Mesenchymal stem cell (in vitro differentiated cells and primary cell): ENCODE measurements around the gene ZNHIT1. TPM values are rescaled to one million over a fixed set of nuclear protein-coding genes. Genes with fewer than 3 reads are reported as not detected.

Source experiments
- DNase-seq: peaks from one replicate; pipeline ENCODE4 v3.0.0-alpha.2; 2013
- H2AFZ ChIP-seq: one replicate; pipeline ENCODE4 v1.6.1; 2013; ENCODE audit warnings: low read depth, mild to moderate bottlenecking, control low read depth, inconsistent platforms, low read length, moderate library complexity
- H2AK5ac ChIP-seq: 2 replicates; pipeline ENCODE4 v1.6.1; 2013; ENCODE audit warnings: low read length, moderate library complexity, mild to moderate bottlenecking, inconsistent platforms; ENCODE audit not compliant: severe bottlenecking
- H2BK120ac ChIP-seq: one replicate; pipeline ENCODE4 v1.6.1; 2013; ENCODE audit warnings: low read depth, mild to moderate bottlenecking, inconsistent platforms, low read length, moderate library complexity
- H2BK12ac ChIP-seq, 2 experiments: one replicate each; pipeline ENCODE4 v1.6.1; 2013; ENCODE audit warnings: inconsistent platforms in 2 of 2, low read length in 2 of 2, mild to moderate bottlenecking in 2 of 2, moderate library complexity in 2 of 2, control low read depth in 1 of 2
- H2BK15ac ChIP-seq: one replicate; pipeline ENCODE4 v1.6.1; 2013; ENCODE audit warnings: mild to moderate bottlenecking, low read depth, inconsistent platforms; ENCODE audit not compliant: poor library complexity, severe bottlenecking
- H2BK5ac ChIP-seq: 2 replicates; pipeline ENCODE4 v1.6.1; 2013; ENCODE audit warnings: low read depth, mild to moderate bottlenecking, low read length, control low read depth, inconsistent platforms; ENCODE audit not compliant: poor library complexity, severe bottlenecking
- H3K14ac ChIP-seq, 2 experiments: one replicate each; pipeline ENCODE4 v1.6.1; 2013; ENCODE audit warnings: inconsistent platforms in 2 of 2, low read length in 2 of 2, control low read depth in 1 of 2, mild to moderate bottlenecking in 1 of 2, moderate library complexity in 1 of 2
- H3K18ac ChIP-seq, 2 experiments: one replicate each; pipeline ENCODE4 v1.6.1; 2013; ENCODE audit warnings: inconsistent platforms in 2 of 2, low read length in 2 of 2, control low read depth in 1 of 2, low read depth in 1 of 2, mild to moderate bottlenecking in 1 of 2
- H3K23ac ChIP-seq, 2 experiments: one replicate each; pipeline ENCODE4 v1.6.1; 2013; ENCODE audit warnings: inconsistent platforms in 2 of 2, low read length in 2 of 2, mild to moderate bottlenecking in 2 of 2, moderate library complexity in 2 of 2, control low read depth in 1 of 2
- H3K27ac ChIP-seq: 2 replicates; pipeline ENCODE4 v1.5.1; 2013; ENCODE audit warnings: mild to moderate bottlenecking, moderate library complexity, low read length, control low read depth, inconsistent platforms; ENCODE audit not compliant: poor library complexity, severe bottlenecking
- H3K27me3 ChIP-seq, 2 experiments: 2 replicates each; pipeline versions ENCODE4 v1.6.1 to v1.7.0; 2013; ENCODE audit warnings: low read length in 2 of 2, mild to moderate bottlenecking in 2 of 2, moderate library complexity in 2 of 2, control low read depth in 1 of 2, inconsistent platforms in 1 of 2; ENCODE audit not compliant: control insufficient read depth in 1 of 2, insufficient read depth in 1 of 2
- H3K36me3 ChIP-seq, 2 experiments: 2 replicates each; pipeline versions ENCODE4 v1.6.1 to v1.7.0; 2013; ENCODE audit warnings: low read length in 2 of 2, control low read depth in 1 of 2, inconsistent platforms in 1 of 2, low read depth in 1 of 2, mild to moderate bottlenecking in 1 of 2; ENCODE audit not compliant: insufficient read depth in 2 of 2, control insufficient read depth in 1 of 2
- H3K4ac ChIP-seq, 2 experiments: one replicate each; pipeline ENCODE4 v1.6.1; 2013; ENCODE audit warnings: inconsistent platforms in 2 of 2, low read length in 2 of 2, mild to moderate bottlenecking in 2 of 2, moderate library complexity in 2 of 2, control low read depth in 1 of 2, low read depth in 1 of 2
- H3K4me1 ChIP-seq: 2 replicates; pipeline ENCODE4 v1.6.1; 2013; ENCODE audit warnings: low read depth, low read length, control low read depth; ENCODE audit not compliant: control insufficient read depth, insufficient read depth
- H3K4me2 ChIP-seq: 2 replicates; pipeline ENCODE4 v1.6.1; 2013; ENCODE audit warnings: low read length, mild to moderate bottlenecking, inconsistent platforms; ENCODE audit not compliant: poor library complexity, severe bottlenecking
- H3K4me3 ChIP-seq, 2 experiments: 2 replicates each; pipeline versions ENCODE4 v1.5.1 to v1.7.0; 2013; ENCODE audit warnings: low read length in 2 of 2, mild to moderate bottlenecking in 2 of 2, control low read depth in 1 of 2, low read depth in 1 of 2; ENCODE audit not compliant: insufficient read depth in 1 of 2
- H3K79me1 ChIP-seq: replicated peaks from 2 replicates; pipeline ENCODE4 v1.6.1; 2013; ENCODE audit warnings: mild to moderate bottlenecking, control low read depth, low read length, inconsistent platforms; ENCODE audit not compliant: poor library complexity, severe bottlenecking
- H3K9ac ChIP-seq: 2 replicates; pipeline ENCODE4 v1.7.0; 2013; ENCODE audit warnings: mild to moderate bottlenecking, low read length, moderate library complexity
- H3K9me3 ChIP-seq: 2 replicates; pipeline ENCODE4 v1.7.0; 2013; ENCODE audit warnings: mild to moderate bottlenecking, low read length; ENCODE audit not compliant: control insufficient read depth
- H4K8ac ChIP-seq: one replicate; pipeline ENCODE4 v1.6.1; 2013; ENCODE audit warnings: inconsistent platforms, mild to moderate bottlenecking, low read length, moderate library complexity
- H4K91ac ChIP-seq: one replicate; pipeline ENCODE4 v1.6.1; 2013; ENCODE audit warnings: mild to moderate bottlenecking, low read length, inconsistent platforms
- WGBS: methylation state at CpG from one replicate; pipeline ENCODE4 v1.1.7; 2013; ENCODE audit warnings: mixed read lengths; 5-methylcytosine and 5-hydroxymethylcytosine counted together
- polyA plus RNA-seq, 2 experiments: library from polyadenylated mRNA; stranded (reverse); fragments of 200-250 nt; gene quantifications; one replicate each; pipeline ENCODE4 v1.2.3, GENCODE V29; 2013

ZNHIT1 gene
- polyA plus RNA-seq (2013, experiment 1 of 2): 83.1 TPM
- 82.5 TPM for polyA plus RNA-seq (2013, experiment 2 of 2)

- H3K79me1 ChIP-seq: peaks cover 31% of the 10 kb centered on the region
- peak within 1 kb of the TSS; percentile 74 to 93 for H3K4me3 ChIP-seq
- peak within 1 kb of the TSS; percentile 57 to 86 for H3K23ac ChIP-seq
- WGBS: under 1% methylated on average over 55 of the region's 57 CpGs
- H3K4me1 ChIP-seq: peaks cover 25% of the 10 kb centered on the region
- peak within 1 kb of the TSS; percentile 67 to 80 for H3K18ac ChIP-seq
- H3K36me3 ChIP-seq: peaks cover 34 to 35% of the 10 kb centered on the region in 2 experiments
- peak within 1 kb of the TSS; percentile 44 for H2BK15ac ChIP-seq
- H2BK5ac ChIP-seq: peak within 1 kb of the TSS; percentile 49
- H3K27me3 ChIP-seq: no peaks in the 10 kb centered on the region
- H3K27ac ChIP-seq: peak within 1 kb of the TSS; percentile 95
- peak within 1 kb of the TSS; percentile 96 to 99 for H3K4ac ChIP-seq
- peak within 1 kb of the TSS; percentile 46 for H2AFZ ChIP-seq
- peak within 1 kb of the TSS; percentile 83 for H2BK120ac ChIP-seq
- H3K4me2 ChIP-seq: peak within 1 kb of the TSS; percentile 82
- H3K9ac ChIP-seq: peak within 1 kb of the TSS; percentile 95
- H2AK5ac ChIP-seq: peak within 1 kb of the TSS; percentile 17
- H2BK12ac ChIP-seq: peak within 1 kb of the TSS; percentile 2 to 24
- no peaks in the 10 kb centered on the region for H3K9me3 ChIP-seq
- peak; percentile 98 for DNase-seq
- peak within 1 kb of the TSS; percentile 70 for H4K8ac ChIP-seq
- H3K14ac ChIP-seq: peak within 1 kb of the TSS in 1 of 2 experiments; percentile 92
- peak within 1 kb of the TSS; percentile 90 for H4K91ac ChIP-seq
Measured at GRCh38 chr7:101217388-101218235, at the start of gene ZNHIT1, which contains the start of gene PLOD3. ZNHIT1 (plus strand) TSS chr7:101218165; CDS start chr7:101218196, 31 bp downstream. PLOD3 (minus strand) TSS chr7:101217581; CDS start chr7:101217274, 307 bp downstream.

- H3K4me1 ChIP-seq: peaks cover 67% of the 10 kb centered on the region
- WGBS: 29% methylated on average over 2 of the region's 6 CpGs
- H3K4ac ChIP-seq: no peak overlapping the region
Measured at GRCh38 chr7:101168412-101169049, 49.4 kb upstream of the ZNHIT1 start.

GRCh38 chr7:101169110-101169837, 48.7 kb upstream of the ZNHIT1 start:
- peaks cover 92 to 94% of the 10 kb centered on the region in 2 experiments for H3K27me3 ChIP-seq
- H3K79me1 ChIP-seq: no peaks in the 10 kb centered on the region
- H4K91ac ChIP-seq: no peak overlapping the region
- H3K4me2 ChIP-seq: peak overlapping the region; percentile 6
- H3K23ac ChIP-seq: no peak overlapping the region
- H3K27ac ChIP-seq: no peak overlapping the region
- H3K14ac ChIP-seq: no peak overlapping the region
- no peak overlapping the region for H3K4ac ChIP-seq
- H3K9ac ChIP-seq: no peak overlapping the region
- no peak overlapping the region for H2AFZ ChIP-seq
- H2BK12ac ChIP-seq: no peak overlapping the region
- no peak overlapping the region for H3K18ac ChIP-seq
- H2BK120ac ChIP-seq: no peak overlapping the region
- H2BK15ac ChIP-seq: no peak overlapping the region
- no peaks in the 10 kb centered on the region for H3K9me3 ChIP-seq
- H2BK5ac ChIP-seq: no peak overlapping the region
- WGBS: 2% methylated on average over 13 of the region's 18 CpGs
- H3K36me3 ChIP-seq: no peaks in the 10 kb centered on the region
- no peak for DNase-seq
- H3K4me1 ChIP-seq: peaks cover 60% of the 10 kb centered on the region
- no peak overlapping the region for H4K8ac ChIP-seq
- peak overlapping the region in 1 of 2 experiments; percentile 9 for H3K4me3 ChIP-seq
- no peak overlapping the region for H2AK5ac ChIP-seq

More at GRCh38 chr7:101168412-101169049, 49.4 kb upstream of the ZNHIT1 start:
- DNase-seq: no peak
- H3K4me3 ChIP-seq: no peak overlapping the region
- H2BK12ac ChIP-seq: no peak overlapping the region
- H3K9ac ChIP-seq: no peak overlapping the region
- no peak overlapping the region for H3K14ac ChIP-seq
- no peak overlapping the region for H3K18ac ChIP-seq
- no peak overlapping the region for H2BK15ac ChIP-seq
- no peak overlapping the region for H2AK5ac ChIP-seq
- H2BK5ac ChIP-seq: no peak overlapping the region
- H3K27me3 ChIP-seq: peaks cover 86 to 92% of the 10 kb centered on the region in 2 experiments
- H3K9me3 ChIP-seq: no peaks in the 10 kb centered on the region
- H3K4me2 ChIP-seq: no peak overlapping the region
- no peak overlapping the region for H3K23ac ChIP-seq
- H3K27ac ChIP-seq: no peak overlapping the region
- H4K8ac ChIP-seq: no peak overlapping the region
- no peaks in the 10 kb centered on the region for H3K36me3 ChIP-seq
- H2AFZ ChIP-seq: no peak overlapping the region
- no peaks in the 10 kb centered on the region for H3K79me1 ChIP-seq
- no peak overlapping the region for H2BK120ac ChIP-seq
- no peak overlapping the region for H4K91ac ChIP-seq
